Progenitor cell of endocrine pancreas (in vitro differentiated cells): Measurements from ENCODE around the gene MIS18A. TPM values are rescaled to one million over a fixed set of nuclear protein-coding genes. Genes with fewer than 3 reads are reported as not detected.
"Not testable (repeated sequence)": the region's sequence is repeated elsewhere in the genome, so short reads cannot be mapped to it uniquely, and the experiment has no call there.

Source experiments
- DNase-seq: peaks from one replicate; pipeline ENCODE4 v3.0.0; 2021; ENCODE audit warnings: low spot score; ENCODE audit not compliant: unreplicated experiment
- H3K27ac Mint-ChIP-seq: 2 replicates; pipeline ENCODE4 v1.8.0; 2021; ENCODE audit warnings: mild to moderate bottlenecking, moderate library complexity, mixed read lengths
- H3K27me3 Mint-ChIP-seq: 2 replicates; pipeline ENCODE4 v1.8.0; 2021; ENCODE audit warnings: mixed read lengths
- H3K36me3 Mint-ChIP-seq: 2 replicates; pipeline ENCODE4 v1.8.0; 2022; ENCODE audit warnings: mixed read lengths; ENCODE audit not compliant: insufficient read depth
- H3K4me1 Mint-ChIP-seq: 2 replicates; pipeline ENCODE4 v1.8.0; 2021; ENCODE audit warnings: low read depth, mixed read lengths
- H3K4me3 Mint-ChIP-seq: 2 replicates; pipeline ENCODE4 v1.8.0; 2021; ENCODE audit warnings: low read depth, mild to moderate bottlenecking, moderate library complexity, mixed read lengths
- H3K9me3 Mint-ChIP-seq: 2 replicates; pipeline ENCODE4 v1.8.0; 2021; ENCODE audit warnings: low read depth, mixed read lengths
- CTCF ChIP-seq: fragments of 200-600 bp; sonication (generic); IDR thresholded peaks from one replicate; pipeline ENCODE4 v1.5.0; 2021; ENCODE audit warnings: antibody characterized with exemption, mild to moderate bottlenecking; ENCODE audit not compliant: unreplicated experiment
- total RNA-seq: library from RNA; stranded (reverse); gene quantifications from 2 replicates; pipeline ENCODE4 v1.2.1, GENCODE V29; 2021

MIS18A gene
- total RNA-seq, 1 donor from 2014 or later = 23.6 TPM

GRCh38 chr21:32270748-32271147, 8.1 kb downstream of the MIS18A start:
- Mint-ChIP-seq H3K9me3 (no peaks in the 10 kb centered on the region), H3K27ac (no peak overlapping the region), H3K36me3 (peaks cover 12% of the 10 kb centered on the region), H3K4me1 (no peaks in the 10 kb centered on the region), H3K27me3 (no peaks in the 10 kb centered on the region), H3K4me3 (no peak overlapping the region)
- TF ChIP-seq CTCF = no peak
- no peak for DNase-seq

- DNase-seq, H3K4me3 Mint-ChIP-seq, H3K27ac Mint-ChIP-seq, H3K4me1 Mint-ChIP-seq, H3K9me3 Mint-ChIP-seq, H3K27me3 Mint-ChIP-seq: not testable (repeated sequence)
- peaks cover 11% of the 10 kb centered on the region for H3K36me3 Mint-ChIP-seq
Observed at GRCh38 chr21:32265321-32265720, 13.5 kb downstream of the MIS18A start.

DNA sequence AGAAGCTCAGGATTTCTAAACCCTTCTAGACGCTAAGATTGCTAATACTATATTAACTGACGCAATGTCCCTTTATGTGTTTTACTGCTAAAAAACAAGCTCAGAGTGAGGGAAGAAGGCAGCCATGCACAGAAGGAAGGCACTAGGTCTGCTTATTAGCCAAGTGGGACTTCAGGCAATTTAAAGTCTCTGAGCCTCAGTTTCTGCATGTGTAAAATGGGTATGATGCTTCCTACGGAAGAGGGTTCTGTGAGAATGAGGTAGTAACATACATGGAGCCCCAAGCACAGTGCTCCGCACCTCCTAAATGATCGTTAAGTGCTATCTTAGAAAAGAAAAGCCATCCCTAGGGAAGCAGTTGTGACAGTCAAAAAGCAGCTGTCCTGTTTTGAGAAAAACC, 16.9 kb downstream of the MIS18A start:
- H3K9me3 Mint-ChIP-seq = no peaks in the 10 kb centered on the region

GRCh38 chr21:32260130-32260529, 18.7 kb downstream of the MIS18A start:
- no peaks in the 10 kb centered on the region for H3K9me3 Mint-ChIP-seq
- no peaks in the 10 kb centered on the region for H3K36me3 Mint-ChIP-seq
- no peak for DNase-seq
- H3K4me1 Mint-ChIP-seq = peaks cover 3% of the 10 kb centered on the region
- H3K27me3 Mint-ChIP-seq = peaks cover 3% of the 10 kb centered on the region
- no peak overlapping the region for H3K27ac Mint-ChIP-seq
- no peak overlapping the region for H3K4me3 Mint-ChIP-seq
- TF ChIP-seq CTCF = no peak

More for the DNA sequence above, 16.9 kb downstream of the MIS18A start:
- Mint-ChIP-seq H3K27ac (no peak overlapping the region), H3K4me1 (peaks cover 3% of the 10 kb centered on the region), H3K4me3 (no peak overlapping the region), H3K27me3 (no peaks in the 10 kb centered on the region), H3K36me3 (peaks cover 4% of the 10 kb centered on the region)
- TF ChIP-seq CTCF = no peak
- no peak for DNase-seq

DNA sequence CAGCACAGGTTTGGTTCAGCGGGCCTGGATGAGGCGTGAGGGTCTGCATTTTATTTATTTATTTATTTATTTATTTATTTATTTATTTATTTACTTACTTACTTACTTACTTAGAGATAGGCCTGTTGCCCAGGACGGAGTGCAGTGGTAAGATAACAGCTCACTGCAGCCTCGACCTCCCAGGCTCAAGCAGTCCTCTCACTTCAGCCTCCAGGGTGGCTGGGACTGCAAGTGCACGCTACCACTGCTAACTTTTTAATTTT, 20.1 kb downstream of the MIS18A start:
- H3K27ac Mint-ChIP-seq, H3K36me3 Mint-ChIP-seq, H3K9me3 Mint-ChIP-seq, H3K4me3 Mint-ChIP-seq, H3K4me1 Mint-ChIP-seq, DNase-seq, H3K27me3 Mint-ChIP-seq: not testable (repeated sequence)

- DNase-seq = peak; percentile 59
- no peaks in the 10 kb centered on the region for H3K9me3 Mint-ChIP-seq
- H3K4me1 Mint-ChIP-seq = peaks cover 3% of the 10 kb centered on the region
- H3K27me3 Mint-ChIP-seq = peaks cover 3% of the 10 kb centered on the region
- no peak overlapping the region for H3K4me3 Mint-ChIP-seq
- no peak overlapping the region for H3K27ac Mint-ChIP-seq
- no peaks in the 10 kb centered on the region for H3K36me3 Mint-ChIP-seq
- peak; percentile 86 for TF ChIP-seq CTCF
Observed at GRCh38 chr21:32257962-32258785, 20.7 kb downstream of the MIS18A start.
